HL-60/S4 treated with retinoic acid at 250 ng/mL for 4 days and 3 days (cell line): Measurements from ENCODE around the gene RBM39.
"Not testable (repeated sequence)": the region's sequence is repeated elsewhere in the genome, so short reads cannot be mapped to it uniquely, and the experiment has no call there.

Source experiments
- in situ Hi-C: fragments of 300-500 bp; cut with MboI; formaldehyde crosslinking; loops from 2 replicates; pipeline ENCODE4 v1.7.0; 2022; ENCODE audit warnings: low sequenced_read_pairs

The RBM39 gene

GRCh38 chr20:35729836-35730582 lies 12.1 kb downstream of the RBM39 start:
- in situ Hi-C loops, result no loop called here

GRCh38 chr20:35729283-35729807 lies 12.7 kb downstream of the RBM39 start:
- in situ Hi-C loops, result no loop called here

GRCh38 chr20:35726842-35727711 lies 15.0 kb downstream of the RBM39 start:
- in situ Hi-C loops, result no loop called here

GRCh38 chr20:35724321-35725230 lies 17.5 kb downstream of the RBM39 start:
- in situ Hi-C loops, result no loop called here

GRCh38 chr20:35723652-35724320 lies 18.3 kb downstream of the RBM39 start:
- in situ Hi-C loops, result not testable (repeated sequence)

- in situ Hi-C loops, result not testable (repeated sequence)
Measured at GRCh38 chr20:35723275-35723639, 18.8 kb downstream of the RBM39 start.

GRCh38 chr20:35721621-35722020 lies 20.4 kb downstream of the RBM39 start:
- in situ Hi-C loops, result no loop called here

GRCh38 chr20:35721219-35721618 lies 20.8 kb downstream of the RBM39 start:
- in situ Hi-C loops, result no loop called here

GRCh38 chr20:35720165-35721123 lies 21.6 kb downstream of the RBM39 start:
- in situ Hi-C loops, result no loop called here

- in situ Hi-C loops, result no loop called here
Measured at GRCh38 chr20:35719717-35720116, 22.3 kb downstream of the RBM39 start.

- in situ Hi-C loops, result no loop called here
Measured at GRCh38 chr20:35718972-35719635, 23.0 kb downstream of the RBM39 start.

GRCh38 chr20:35718321-35718720 lies 23.7 kb downstream of the RBM39 start:
- in situ Hi-C loops, result not testable (repeated sequence)

- in situ Hi-C loops, result no loop called here
Measured at GRCh38 chr20:35716330-35716729, 25.7 kb downstream of the RBM39 start.

- in situ Hi-C loops, result no loop called here
Measured at GRCh38 chr20:35715652-35716051, 26.4 kb downstream of the RBM39 start.

- in situ Hi-C loops, result no loop called here
Measured at GRCh38 chr20:35714127-35714526, 27.9 kb downstream of the RBM39 start.

- in situ Hi-C loops, result not testable (repeated sequence)
Measured at GRCh38 chr20:35713120-35713519, 28.9 kb downstream of the RBM39 start.

GRCh38 chr20:35711588-35712209 lies 30.4 kb downstream of the RBM39 start:
- in situ Hi-C loops, result no loop called here

- in situ Hi-C loops, result no loop called here
Measured at GRCh38 chr20:35710884-35711587, 31.0 kb downstream of the RBM39 start.
